K562 (cell line): ENCODE data around the gene RGS3. TPM values are rescaled to one million over a fixed set of nuclear protein-coding genes. Genes with fewer than 3 reads are reported as not detected.

Experiments used
- ATAC-seq: fragments of 200-7000 bp; cut with Tn5 transposase; 3 replicates; pipeline ENCODE4 v1.9.1; 2020; ENCODE audit warnings: moderate library complexity
- BruUV-seq: library from RNA; stranded (reverse); fragments of 400-500 nt; replicated peaks from 2 replicates; lab custom pipeline; 2021; lab: Mats Ljungman, UMichigan
- CTCF ChIA-PET: fragments of 300-600 bp; formaldehyde crosslinking; extraction: SDS; loops from one replicate; lab custom pipeline; 2021; ENCODE audit warnings: low intra/inter-chr PET ratio; lab: Yijun Ruan, JAX
- POLR2A ChIA-PET: fragments of 300-600, 350-650 bp; sonication (Branson Sonifier 250); formaldehyde crosslinking; extraction: SDS; loops from one replicate; lab custom pipeline; 2021; ENCODE audit warnings: antibody characterized with exemption, inconsistent platforms; lab: Yijun Ruan, JAX
- DNase-seq, 4 experiments: peaks; one replicate each; pipeline versions ENCODE4 v3.0.0 to v3.0.0-alpha.2; 2011 to 2018; ENCODE audit warnings: low spot score in 3 of 4, mixed read lengths in 3 of 4; ENCODE audit errors: extremely low read depth in 1 of 4
- FAIRE-seq: peaks from 2 replicates; lab custom pipeline; 2011; peaks lifted over from hg19 to GRCh38; lab: Jason Lieb, UNC
- H2AFZ ChIP-seq: 2 replicates; pipeline ENCODE4 v1.6.0; 2011; ENCODE audit warnings: low read depth, low read length, control low read depth, inconsistent platforms
- H3K27ac ChIP-seq: fragments of 200-600 bp; 3 replicates; pipeline ENCODE4 v1.8.0; 2011; ENCODE audit warnings: low read depth, mild to moderate bottlenecking, control low read depth, inconsistent platforms, low read length, moderate library complexity, mixed read lengths; ENCODE audit errors: extremely low read depth
- H3K27me3 ChIP-seq, 2 experiments: fragments of 300-600 bp in 1 of 2; 2 replicates in 1 of 2; 3 replicates in 1 of 2; pipeline versions ENCODE4 v1.6.0 to v1.8.0; 2011; ENCODE audit warnings: inconsistent platforms in 2 of 2, low read length in 2 of 2, mild to moderate bottlenecking in 1 of 2, mixed read lengths in 1 of 2, moderate library complexity in 1 of 2; ENCODE audit not compliant: control insufficient read depth in 2 of 2, insufficient read depth in 2 of 2
- H3K36me3 ChIP-seq: fragments of 300-600 bp; 3 replicates; pipeline ENCODE4 v1.8.0; 2011; ENCODE audit warnings: mild to moderate bottlenecking, low read length, inconsistent platforms; ENCODE audit not compliant: control insufficient read depth, insufficient read depth
- H3K4me1 ChIP-seq, 2 experiments: fragments of 200-600 bp in 1 of 2; replicated peaks in 1 of 2; 2 replicates in 1 of 2; 3 replicates in 1 of 2; pipeline versions ENCODE4 v1.5.1 to v1.8.0; 2011; ENCODE audit warnings: inconsistent platforms in 2 of 2, low read length in 2 of 2, mild to moderate bottlenecking in 1 of 2, mixed read lengths in 1 of 2, moderate library complexity in 1 of 2; ENCODE audit not compliant: control insufficient read depth in 2 of 2, insufficient read depth in 2 of 2
- H3K4me2 ChIP-seq: 2 replicates; pipeline ENCODE4 v1.6.1; 2011; ENCODE audit warnings: low read length, control low read depth, inconsistent platforms, mixed read lengths; ENCODE audit not compliant: insufficient read depth
- H3K4me3 ChIP-seq: fragments of 200-600 bp; sonication (generic), shearing (Covaris generic); 2 replicates; pipeline ENCODE4 v1.5.1; 2016; ENCODE audit warnings: control low read depth, inconsistent platforms
- H3K79me2 ChIP-seq: fragments of 200-600 bp; 3 replicates; pipeline ENCODE4 v1.8.0; 2011; ENCODE audit warnings: low read length, inconsistent platforms; ENCODE audit not compliant: control insufficient read depth, insufficient read depth
- H3K9ac ChIP-seq, 2 experiments: 2 replicates each; pipeline versions ENCODE4 v1.6.0 to v1.6.1; 2011; ENCODE audit warnings: low read depth in 2 of 2, low read length in 2 of 2, control low read depth in 1 of 2, inconsistent platforms in 1 of 2, mild to moderate bottlenecking in 1 of 2, mixed read lengths in 1 of 2; ENCODE audit not compliant: insufficient read depth in 1 of 2
- H3K9me1 ChIP-seq: one replicate; pipeline ENCODE4 v1.6.0; 2011; ENCODE audit warnings: inconsistent platforms, mild to moderate bottlenecking, low read length, moderate library complexity; ENCODE audit not compliant: control insufficient read depth, insufficient read depth
- H3K9me3 ChIP-seq: replicated peaks from 2 replicates; pipeline ENCODE4 v1.5.1; 2011; ENCODE audit warnings: low read depth, low read length, inconsistent platforms; ENCODE audit not compliant: control insufficient read depth, insufficient read depth
- H4K20me1 ChIP-seq: replicated peaks from 2 replicates; pipeline ENCODE4 v1.6.1; 2011; ENCODE audit warnings: low read length, inconsistent platforms, mixed read lengths; ENCODE audit not compliant: control insufficient read depth, insufficient read depth
- ARID4B ChIP-seq: sonication (generic); formaldehyde crosslinking; IDR thresholded peaks from 2 replicates; pipeline ENCODE4 v1.8.0; 2022; ENCODE audit warnings: mild to moderate bottlenecking, missing genetic modification reagents
- CEBPZ ChIP-seq: fragments of 150-350 bp; IDR thresholded peaks from 2 replicates; pipeline ENCODE4 v1.6.1; 2014; ENCODE audit warnings: low read depth, mild to moderate bottlenecking, low read length, borderline replicate concordance
- EP300 ChIP-seq: IDR thresholded peaks from 2 replicates; pipeline ENCODE4 v1.6.1; 2012; ENCODE audit warnings: low read length, improper control_type of control experiment
- ESRRA ChIP-seq: fragments of 450-650 bp; IDR thresholded peaks from 2 replicates; pipeline ENCODE4 v1.6.1; 2014; ENCODE audit warnings: low read depth, mild to moderate bottlenecking, moderate library complexity, borderline replicate concordance
- POU5F1 ChIP-seq: fragments of 150-350 bp; IDR thresholded peaks from 2 replicates; pipeline ENCODE4 v1.6.1; 2014; ENCODE audit warnings: borderline replicate concordance, low read length, low read depth, mild to moderate bottlenecking; ENCODE audit not compliant: partially characterized antibody
- PTBP1 ChIP-seq: fragments of 200-400 bp; formaldehyde crosslinking; IDR thresholded peaks from 2 replicates; pipeline ENCODE4 v1.6.1; 2017; ENCODE audit warnings: low read depth, low read length
- TAF15 ChIP-seq: fragments of 200-400 bp; formaldehyde crosslinking; IDR thresholded peaks from 2 replicates; pipeline ENCODE4 v1.6.1; 2017; ENCODE audit warnings: mild to moderate bottlenecking, low read depth, low read length, moderate library complexity
- TARDBP ChIP-seq: fragments of 450-650 bp; IDR thresholded peaks from 2 replicates; pipeline ENCODE4 v1.6.1; 2016
- TCF7 ChIP-seq: sonication (generic); IDR thresholded peaks from 2 replicates; pipeline ENCODE4 v1.6.1; 2016; ENCODE audit warnings: antibody characterized with exemption, borderline replicate concordance
- ZMIZ1 ChIP-seq, 2 experiments: fragments of 150-350 bp in 1 of 2; IDR thresholded peaks; 2 replicates each; pipeline ENCODE4 v1.6.1; 2012 to 2016; ENCODE audit warnings: low read depth in 2 of 2, low read length in 2 of 2, mild to moderate bottlenecking in 1 of 2, moderate library complexity in 1 of 2
- ZNF212 ChIP-seq: fragments of 450-650 bp; formaldehyde crosslinking; IDR thresholded peaks from 2 replicates; pipeline ENCODE4 v1.4.0; 2020; ENCODE audit warnings: mild to moderate bottlenecking
- ZNF785 ChIP-seq: fragments of 250-450 bp; sonication (Bioruptor Pico); IDR thresholded peaks from 2 replicates; pipeline ENCODE4 v1.4.0; 2020; ENCODE audit warnings: mild to moderate bottlenecking
- WGBS: fragments of 100-300 bp; shearing (Covaris generic); methylation state at CpG from one replicate; pipeline ENCODE4 v1.1.6; 2016; ENCODE audit warnings: low coverage, mixed read lengths; ENCODE audit not compliant: insufficient coverage; ENCODE audit errors: missing lambda C conversion rate; 5-methylcytosine and 5-hydroxymethylcytosine counted together
- in situ Hi-C: fragments of 300-500 bp; cut with MboI; formaldehyde crosslinking; loops from 4 replicates; pipeline ENCODE4 v1.15.0; 2018; ENCODE audit warnings: inconsistent platforms, mixed read lengths
- intact Hi-C: fragments of 100-400 bp; cut with micrococcal nuclease; formaldehyde crosslinking; loops from 2 replicates; pipeline ENCODE4 v1.14.2; 2022
- polyA plus RNA-seq, 8 experiments: library from polyadenylated mRNA; depleted of rRNA in 4 of 8; stranded (reverse) in 5 of 8; unstranded in 3 of 8; fragments of >200 nt; fragmentation: Nextera tagmentation in 2 of 8; fragmentation: Illumina TruSeq in 1 of 8; extraction: Ambion mirVana in 2 of 8; extraction: Trizol in 1 of 8; gene quantifications; 2 replicates each; pipeline versions ENCODE4 v1.2.1 to v1.2.3, GENCODE V29; 2011 to 2014; ENCODE audit warnings: inconsistent platforms in 1 of 8, missing spikeins in 1 of 8
- total RNA-seq, 7 experiments: library from RNA; depleted of rRNA in 6 of 7; stranded (reverse); fragments of >200 nt in 6 of 7; fragmentation: Illumina TruSeq in 2 of 7; extraction: Trizol in 2 of 7; gene quantifications; 2 replicates each; pipeline versions ENCODE4 v1.2.1 to v1.2.3, GENCODE V29; 2011 to 2021; ENCODE audit warnings: low replicate concordance in 1 of 7

RGS3 gene
- total and polyA plus RNA-seq, 9 of the 15 experiments (the other 6 are each of a cell fraction or from before 2014, with no cell fraction given): 0.08 to 2.9 (median 0.95) TPM

GRCh38 chr9:113636165-113636564 lies 172.6 kb downstream of the RGS3 start:
- Histone ChIP-seq H3K27ac (no peak overlapping the region), H3K36me3 (no peaks in the 10 kb centered on the region), H3K4me2 (no peak overlapping the region), H3K27me3 (peaks cover 8 to 70% of the 10 kb centered on the region in 2 experiments; a peak in 3 of 5 replicates), H3K9me1 (no peaks in the 10 kb centered on the region), H4K20me1 (no peaks in the 10 kb centered on the region), H2AFZ (no peak overlapping the region), H3K79me2 (no peaks in the 10 kb centered on the region), H3K4me1 (no peaks in the 10 kb centered on the region; a peak in 1 of 5 replicates), H3K9ac (no peak overlapping the region), H3K9me3 (no peaks in the 10 kb centered on the region), H3K4me3 (no peak overlapping the region)
- no peak for FAIRE-seq
- no peak for DNase-seq
- CTCF ChIA-PET: no interaction called here
- POLR2A ChIA-PET: interaction anchor here (0.6 to 1.4 kb wide), 4 partner anchors 9 to 326 kb away, joined by 3 to 5 read pairs (median 3); no protein-coding TSS in a partner anchor
- intact Hi-C loops (no loop called here), in situ Hi-C loops (no loop called here)
- peak; percentile 27; the same call in 2 of the 3 replicates for ATAC-seq
- whole genome bisulfite sequencing: 1% methylated on average over 9 of the region's 10 CpGs
- no TSS peak for BruUV-seq
- no peak for TF ChIP-seq PTBP1
- no peak for TF ChIP-seq TCF7
- no peak for TF ChIP-seq ARID4B (CRISPR knock-in tag)
- TF ChIP-seq EP300: no peak
- no peak for TF ChIP-seq CEBPZ
- no peak for TF ChIP-seq ZNF212 (CRISPR knock-in tag)
- TF ChIP-seq ZNF785 (CRISPR knock-in tag): no peak
- TF ChIP-seq TAF15: no peak
- TF ChIP-seq ZMIZ1 (IDR thresholded peaks at IDR 0.05; ENCODE audit: low read depth in 2 of 2, low read length in 2 of 2): no peak
- TF ChIP-seq TARDBP: no peak
- no peak for TF ChIP-seq ESRRA
- TF ChIP-seq POU5F1: no peak
